ENCODE measurements around the gene TAF3. TPM values are rescaled to one million over a fixed set of nuclear protein-coding genes. Genes with fewer than 3 reads are reported as not detected.

Gene TAF3
- total and polyA plus RNA-seq, 7 donors = 3.0 to 12.2 (median 5.2) TPM

DNA sequence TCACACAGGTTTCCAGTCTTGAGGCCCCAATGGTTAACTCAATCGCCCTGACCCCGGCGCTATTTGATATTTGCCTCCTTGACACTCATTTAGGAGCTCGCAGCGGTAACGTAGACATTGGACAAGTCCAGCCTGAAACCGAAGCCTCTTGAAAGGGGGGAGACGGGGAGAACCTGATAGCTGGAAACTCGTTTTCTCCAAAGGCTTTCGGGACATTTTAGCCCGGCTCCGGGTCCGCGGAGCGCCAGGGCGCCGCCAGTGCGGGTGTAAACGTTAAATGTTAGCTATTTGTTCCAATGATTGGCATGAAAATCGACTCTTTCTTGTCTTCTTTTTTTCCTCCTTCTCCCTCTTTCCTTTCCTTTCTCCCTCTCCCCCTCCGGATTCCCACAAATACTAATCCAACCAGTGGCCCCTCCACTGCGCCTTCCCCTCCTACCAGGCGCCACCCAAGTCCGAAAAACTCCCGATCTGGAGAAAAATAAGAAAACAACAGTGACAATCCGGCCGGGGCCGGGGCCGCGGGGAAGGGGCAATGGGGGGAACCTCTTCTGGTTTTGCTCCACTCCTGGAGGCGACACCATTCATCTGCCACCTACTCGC is 219.0 kb downstream of the TAF3 start:
- Histone ChIP-seq H3K4me3 (no peak overlapping the region), H3K36me3 (no peaks in the 10 kb centered on the region), H3K27ac (no peak overlapping the region), H3K9me3 (no peaks in the 10 kb centered on the region), H3K4me1 (peaks cover 0 to 42% (median 30%) of the 10 kb centered on the region in 4 donors), H3K27me3 (peaks cover 70 to 97% (median 91%) of the 10 kb centered on the region in 3 donors)
- intact Hi-C loops (cut with DNase I) = no loop called here
- TF ChIP-seq EP300 (IDR thresholded peaks at IDR 0.05) (no peak), POLR2AphosphoS5 (IDR thresholded peaks at IDR 0.05) (no peak)
- TF ChIP-seq, protein P1, sequence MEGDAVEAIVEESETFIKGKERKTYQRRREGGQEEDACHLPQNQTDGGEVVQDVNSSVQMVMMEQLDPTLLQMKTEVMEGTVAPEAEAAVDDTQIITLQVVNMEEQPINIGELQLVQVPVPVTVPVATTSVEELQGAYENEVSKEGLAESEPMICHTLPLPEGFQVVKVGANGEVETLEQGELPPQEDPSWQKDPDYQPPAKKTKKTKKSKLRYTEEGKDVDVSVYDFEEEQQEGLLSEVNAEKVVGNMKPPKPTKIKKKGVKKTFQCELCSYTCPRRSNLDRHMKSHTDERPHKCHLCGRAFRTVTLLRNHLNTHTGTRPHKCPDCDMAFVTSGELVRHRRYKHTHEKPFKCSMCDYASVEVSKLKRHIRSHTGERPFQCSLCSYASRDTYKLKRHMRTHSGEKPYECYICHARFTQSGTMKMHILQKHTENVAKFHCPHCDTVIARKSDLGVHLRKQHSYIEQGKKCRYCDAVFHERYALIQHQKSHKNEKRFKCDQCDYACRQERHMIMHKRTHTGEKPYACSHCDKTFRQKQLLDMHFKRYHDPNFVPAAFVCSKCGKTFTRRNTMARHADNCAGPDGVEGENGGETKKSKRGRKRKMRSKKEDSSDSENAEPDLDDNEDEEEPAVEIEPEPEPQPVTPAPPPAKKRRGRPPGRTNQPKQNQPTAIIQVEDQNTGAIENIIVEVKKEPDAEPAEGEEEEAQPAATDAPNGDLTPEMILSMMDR (IDR thresholded peaks at IDR 0.05) = no peak
- 7 to 12% methylated on average over 32 of the region's 32 CpGs for WGBS, 2 donors
- DNase-seq = no peak

DNA sequence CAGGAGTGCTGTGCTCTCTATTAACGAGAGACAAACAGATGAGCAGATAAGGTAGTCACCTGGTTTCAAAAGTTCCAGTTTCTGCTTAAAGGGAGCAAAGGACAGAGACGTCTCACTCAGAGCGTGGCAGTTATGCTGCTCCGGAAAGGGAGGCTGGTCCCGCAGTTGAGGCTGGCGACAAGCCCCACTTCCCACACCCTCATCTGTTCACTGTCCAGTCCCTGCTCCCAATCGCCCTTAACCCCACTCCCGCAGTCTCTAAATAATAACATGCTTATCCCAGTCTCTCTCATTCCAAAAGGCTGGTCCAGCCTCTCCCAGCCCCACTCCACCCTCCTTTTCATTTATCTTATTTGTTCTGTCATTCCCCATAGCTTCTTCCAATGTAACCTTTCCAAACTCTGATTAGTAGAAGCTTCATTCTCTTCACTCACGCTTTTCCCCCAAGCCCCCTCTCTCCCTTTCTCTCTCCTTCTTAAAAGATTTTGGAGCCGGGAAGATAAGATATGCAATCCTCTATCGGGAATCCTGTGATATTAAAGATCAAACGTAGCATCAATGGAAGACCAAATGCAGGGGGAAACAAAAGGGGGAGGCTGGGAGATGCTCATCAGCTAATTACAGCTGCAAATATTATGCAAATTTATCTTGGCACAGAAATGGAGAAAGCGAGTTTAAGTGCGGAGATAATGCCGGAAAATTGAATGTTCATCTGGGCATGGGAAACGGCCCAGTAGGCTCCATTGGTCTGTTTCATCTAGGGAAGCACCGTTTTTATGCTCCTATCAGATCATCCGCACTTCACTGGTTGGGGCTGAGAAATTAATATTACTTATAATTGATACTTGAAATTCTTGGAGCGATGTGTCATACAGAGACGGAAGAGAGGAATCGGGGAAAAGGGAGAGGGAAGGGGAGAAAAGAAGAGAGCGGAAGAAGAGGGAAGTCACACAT is 219.9 kb downstream of the TAF3 start:
- H3K4me1 ChIP-seq = peaks cover 0 to 46% (median 32%) of the 10 kb centered on the region in 4 donors
- H3K36me3 ChIP-seq = no peaks in the 10 kb centered on the region
- H3K4me3 ChIP-seq = no peak overlapping the region
- 9 to 11% methylated on average over 22 of the region's 22 CpGs for WGBS, 2 donors
- no peak for TF ChIP-seq POLR2AphosphoS5 (IDR thresholded peaks at IDR 0.05)
- no peak for TF ChIP-seq EP300 (IDR thresholded peaks at IDR 0.05)
- no peak for TF ChIP-seq POLR2A (IDR thresholded peaks at IDR 0.05)
- TF ChIP-seq, protein P1 (IDR thresholded peaks at IDR 0.05) = no peak
- intact Hi-C loops (cut with DNase I) = no loop called here
- no peaks in the 10 kb centered on the region for H3K9me3 ChIP-seq
- DNase-seq = no peak
- no peak overlapping the region for H3K27ac ChIP-seq
- peaks cover 77 to 100% (median 100%) of the 10 kb centered on the region in 3 donors for H3K27me3 ChIP-seq

DNA sequence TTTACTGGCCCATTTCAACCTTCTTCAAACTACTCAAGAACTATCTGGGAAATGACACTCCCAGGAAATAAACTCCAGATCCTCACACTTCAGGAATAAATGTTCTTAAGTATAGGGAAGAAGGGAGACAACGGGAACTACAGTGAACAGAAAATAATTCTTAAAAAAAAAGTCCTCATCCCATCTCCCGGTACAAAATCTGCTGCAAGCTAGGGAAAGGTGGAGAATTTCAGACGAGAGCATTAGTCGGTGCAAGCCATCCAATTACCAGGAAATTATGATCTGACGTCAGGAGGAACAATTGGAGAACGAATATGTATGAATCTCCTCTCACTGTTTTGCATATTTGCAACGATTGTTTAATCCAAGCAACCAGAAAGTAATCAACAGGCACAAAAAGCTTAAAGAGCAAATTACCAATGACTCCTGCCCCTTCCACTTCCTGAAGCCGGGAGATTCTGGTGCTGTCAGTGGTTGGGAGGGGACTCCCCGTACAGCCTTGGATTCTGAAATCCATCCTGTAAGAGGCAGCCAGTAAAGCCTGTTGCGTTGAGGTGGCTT is 221.1 kb downstream of the TAF3 start:
- intact Hi-C loops (cut with DNase I) = no loop called here
- Histone ChIP-seq H3K9me3 (no peaks in the 10 kb centered on the region), H3K4me1 (peaks cover 0 to 48% (median 31%) of the 10 kb centered on the region in 4 donors), H3K27ac (no peak overlapping the region), H3K27me3 (peaks cover 78 to 100% (median 100%) of the 10 kb centered on the region in 3 donors), H3K36me3 (no peaks in the 10 kb centered on the region), H3K4me3 (no peak overlapping the region)
- 4% methylated on average over 10 of the region's 10 CpGs for WGBS, 2 donors
- DNase-seq = no peak
- TF ChIP-seq, protein P1 (IDR thresholded peaks at IDR 0.05) = no peak
- TF ChIP-seq POLR2AphosphoS5 (IDR thresholded peaks at IDR 0.05) = peak in 1 of 4 donors; percentile 29

DNA sequence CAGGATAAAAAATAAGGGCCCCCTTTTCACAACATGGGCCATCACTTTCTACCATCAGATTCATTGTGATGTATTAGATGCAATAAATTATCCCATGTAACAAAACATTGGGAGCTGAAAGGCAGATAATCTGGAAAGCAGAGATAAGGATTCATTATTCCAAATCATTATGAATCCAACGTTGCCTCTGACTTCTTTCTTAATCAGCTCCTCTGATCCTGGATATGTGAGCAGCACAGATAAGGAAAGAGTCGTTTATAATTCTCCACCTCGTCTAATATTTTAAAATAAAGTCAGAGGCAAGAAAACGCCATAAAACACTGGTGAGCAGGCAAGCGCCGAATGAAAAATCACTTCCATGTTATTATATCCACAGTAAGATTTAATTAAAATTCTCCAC is 222.3 kb downstream of the TAF3 start:
- WGBS, 2 donors = 10 to 12% methylated on average over 6 of the region's 6 CpGs
- no peak overlapping the region for H3K27ac ChIP-seq
- intact Hi-C loops (cut with DNase I) = no loop called here
- H3K9me3 ChIP-seq = no peaks in the 10 kb centered on the region
- no peak overlapping the region for H3K4me3 ChIP-seq
- DNase-seq = no peak
- H3K4me1 ChIP-seq = peaks cover 0 to 49% (median 32%) of the 10 kb centered on the region in 4 donors
- no peaks in the 10 kb centered on the region for H3K36me3 ChIP-seq
- TF ChIP-seq POLR2AphosphoS5 (IDR thresholded peaks at IDR 0.05) (no peak), EP300 (IDR thresholded peaks at IDR 0.05) (no peak), POLR2A (IDR thresholded peaks at IDR 0.05) (no peak)
- TF ChIP-seq, protein P1 (IDR thresholded peaks at IDR 0.05) = no peak
- H3K27me3 ChIP-seq = peaks cover 78 to 100% (median 98%) of the 10 kb centered on the region in 3 donors
